H1 (cell line): Measurements from ENCODE around the gene LTBP1.

Source experiments
- EP300 ChIP-seq, 2 experiments: IDR thresholded peaks; 1 replicate in 1 of 2; 2 replicates in 1 of 2; pipeline ENCODE4 v1.6.1; 2011 to 2012; ENCODE audit warnings: low read depth in 2 of 2, low read length in 2 of 2, mild to moderate bottlenecking in 2 of 2, borderline replicate concordance in 1 of 2, inconsistent platforms in 1 of 2, moderate library complexity in 1 of 2
- EZH2 ChIP-seq: fragments of 200-600 bp; sonication (generic); IDR thresholded peaks from 2 replicates; pipeline ENCODE4 v1.7.1; 2012; ENCODE audit warnings: low read depth, mild to moderate bottlenecking, moderate library complexity, low read length, inconsistent platforms; ENCODE audit not compliant: severe bottlenecking
- POLR2A ChIP-seq, 2 experiments: IDR thresholded peaks; 1 replicate in 1 of 2; 2 replicates in 1 of 2; pipeline ENCODE4 v1.6.1; 2011; ENCODE audit warnings: low read depth in 2 of 2, low read length in 2 of 2, mild to moderate bottlenecking in 2 of 2; ENCODE audit errors: control extremely low read depth in 1 of 2
- TF ChIP-seq, protein P1 (sequence below), 3 experiments: IDR thresholded peaks; 1 replicate in 2 of 3; 2 replicates in 1 of 3; pipeline versions ENCODE4 v1.5.1 to v1.6.1; 2011; ENCODE audit warnings: low read length in 3 of 3, mild to moderate bottlenecking in 3 of 3, inconsistent platforms in 2 of 3, low read depth in 1 of 3, moderate library complexity in 1 of 3; ENCODE audit not compliant: insufficient read depth in 1 of 3; ENCODE audit errors: control extremely low read depth in 1 of 3

DNA sequence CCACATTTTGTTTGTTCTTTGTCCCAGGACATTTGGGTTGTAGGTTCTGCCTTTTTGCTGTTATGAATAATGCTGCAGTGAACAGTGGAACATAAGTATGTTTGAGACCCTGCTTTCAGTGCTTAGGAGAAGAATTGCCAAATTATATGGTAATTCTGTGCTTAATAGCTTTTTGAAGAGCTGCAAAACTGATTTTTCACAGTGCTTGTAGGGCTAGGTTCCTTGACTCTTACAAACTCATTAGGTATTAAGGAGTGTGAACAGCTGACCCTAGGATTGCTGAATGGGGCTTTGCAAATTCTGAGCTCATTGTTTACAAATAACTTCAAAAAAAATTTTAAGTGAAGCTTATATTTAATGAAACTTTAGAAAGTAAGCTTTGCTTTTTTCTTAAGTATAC is 154.2 kb downstream of the LTBP1 start:
- TF ChIP-seq EP300 (IDR thresholded peaks at IDR 0.05; ENCODE audit: borderline replicate concordance in 1 of 2, low read depth in 2 of 2, low read length in 2 of 2): no peak
- TF ChIP-seq, protein P1, sequence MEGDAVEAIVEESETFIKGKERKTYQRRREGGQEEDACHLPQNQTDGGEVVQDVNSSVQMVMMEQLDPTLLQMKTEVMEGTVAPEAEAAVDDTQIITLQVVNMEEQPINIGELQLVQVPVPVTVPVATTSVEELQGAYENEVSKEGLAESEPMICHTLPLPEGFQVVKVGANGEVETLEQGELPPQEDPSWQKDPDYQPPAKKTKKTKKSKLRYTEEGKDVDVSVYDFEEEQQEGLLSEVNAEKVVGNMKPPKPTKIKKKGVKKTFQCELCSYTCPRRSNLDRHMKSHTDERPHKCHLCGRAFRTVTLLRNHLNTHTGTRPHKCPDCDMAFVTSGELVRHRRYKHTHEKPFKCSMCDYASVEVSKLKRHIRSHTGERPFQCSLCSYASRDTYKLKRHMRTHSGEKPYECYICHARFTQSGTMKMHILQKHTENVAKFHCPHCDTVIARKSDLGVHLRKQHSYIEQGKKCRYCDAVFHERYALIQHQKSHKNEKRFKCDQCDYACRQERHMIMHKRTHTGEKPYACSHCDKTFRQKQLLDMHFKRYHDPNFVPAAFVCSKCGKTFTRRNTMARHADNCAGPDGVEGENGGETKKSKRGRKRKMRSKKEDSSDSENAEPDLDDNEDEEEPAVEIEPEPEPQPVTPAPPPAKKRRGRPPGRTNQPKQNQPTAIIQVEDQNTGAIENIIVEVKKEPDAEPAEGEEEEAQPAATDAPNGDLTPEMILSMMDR (IDR thresholded peaks at IDR 0.05; ENCODE audit: control extremely low read depth in 1 of 3, insufficient read depth in 1 of 3, low read depth in 1 of 3, low read length in 3 of 3): no peak
- no peak for TF ChIP-seq POLR2A (IDR thresholded peaks at IDR 0.05; ENCODE audit: control extremely low read depth in 1 of 2, low read depth in 2 of 2, low read length in 2 of 2)
- TF ChIP-seq EZH2: no peak
